ENCODE data around the gene DHRS11. TPM values are rescaled to one million over a fixed set of nuclear protein-coding genes. Genes with fewer than 3 reads are reported as not detected.
A peak's percentile ranks its signal among the peaks of the same experiment; 100 is the strongest.
"Not testable (repeated sequence)": the region's sequence is repeated elsewhere in the genome, so short reads cannot be mapped to it uniquely, and the experiment has no call there.

The DHRS11 gene
- total and polyA plus RNA-seq, 5 experiments from 2014 or later, result 3.8 to 9.1 (median 5.5) TPM

DNA sequence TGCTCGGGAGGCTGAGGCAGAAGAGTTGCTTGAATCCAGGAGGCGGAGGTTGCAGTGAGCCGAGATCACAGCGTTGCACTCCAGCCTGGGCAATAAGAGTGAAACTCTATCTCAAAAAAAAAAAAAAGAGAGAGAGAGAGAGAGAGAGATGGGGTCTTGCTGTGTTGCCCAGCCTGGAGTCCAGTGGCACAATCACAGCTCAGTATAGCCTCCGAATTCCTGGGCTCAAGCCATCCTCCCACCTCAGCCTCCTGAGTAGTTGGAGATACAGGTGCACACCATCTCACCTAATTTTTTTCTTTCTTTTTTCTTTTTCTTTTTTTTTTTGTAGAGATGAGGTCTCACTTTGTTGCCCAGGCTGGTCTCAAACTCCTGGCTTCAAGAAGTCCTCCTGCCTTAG lies 13.3 kb downstream of the DHRS11 start:
- H3K27ac Mint-ChIP-seq, result peak overlapping the region in 3 of 10 donors; percentile 38 to 63 (median 43)
- peak in 1 of 10 donors; percentile 10 for DNase-seq
- H3K36me3 Mint-ChIP-seq, result peaks cover 0 to 18% (median 0%) of the 10 kb centered on the region in 3 donors
- peaks cover 33 to 60% (median 57%) of the 10 kb centered on the region in 4 donors for H3K4me1 Mint-ChIP-seq
- peak overlapping the region in 5 of 10 donors; percentile 15 to 52 (median 17) for H3K4me3 Mint-ChIP-seq
- H3K27me3 Mint-ChIP-seq, POLR2A ChIA-PET, H3K9me3 Mint-ChIP-seq, ATAC-seq: not testable (repeated sequence)

DNA sequence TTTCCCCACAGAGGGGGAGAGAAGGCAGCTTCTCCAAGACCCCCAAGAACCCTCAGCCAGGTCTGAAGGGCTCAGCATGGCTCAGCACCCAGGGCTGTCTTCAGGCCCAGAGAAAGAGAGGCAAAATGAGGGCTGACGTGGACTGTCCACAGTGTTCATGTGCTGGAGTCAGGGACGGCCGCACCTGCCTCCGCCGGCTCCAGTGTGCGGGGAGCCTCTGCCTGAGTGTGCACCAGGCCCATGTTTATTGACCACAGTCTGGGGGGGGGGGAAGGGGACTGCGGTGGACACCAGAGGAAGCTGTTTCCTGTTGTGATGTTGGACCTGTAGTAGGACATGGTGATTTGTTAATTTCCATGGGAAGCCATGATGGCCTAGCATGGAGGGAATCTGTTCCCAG lies 16.6 kb downstream of the DHRS11 start:
- H3K27me3 Mint-ChIP-seq, result no peaks in the 10 kb centered on the region
- peaks cover 23 to 47% (median 39%) of the 10 kb centered on the region in 4 donors for H3K4me1 Mint-ChIP-seq
- peaks cover 0 to 18% (median 0%) of the 10 kb centered on the region in 3 donors for H3K36me3 Mint-ChIP-seq
- H3K27ac Mint-ChIP-seq, result peak overlapping the region in 4 of 10 donors; percentile 32 to 69 (median 43)
- ATAC-seq, result no peak
- H3K9me3 Mint-ChIP-seq, result no peaks in the 10 kb centered on the region
- no peak overlapping the region for H3K4me3 Mint-ChIP-seq
- POLR2A ChIA-PET, result no interaction called here
- peak in 1 of 10 donors; percentile 54 for DNase-seq

DNA sequence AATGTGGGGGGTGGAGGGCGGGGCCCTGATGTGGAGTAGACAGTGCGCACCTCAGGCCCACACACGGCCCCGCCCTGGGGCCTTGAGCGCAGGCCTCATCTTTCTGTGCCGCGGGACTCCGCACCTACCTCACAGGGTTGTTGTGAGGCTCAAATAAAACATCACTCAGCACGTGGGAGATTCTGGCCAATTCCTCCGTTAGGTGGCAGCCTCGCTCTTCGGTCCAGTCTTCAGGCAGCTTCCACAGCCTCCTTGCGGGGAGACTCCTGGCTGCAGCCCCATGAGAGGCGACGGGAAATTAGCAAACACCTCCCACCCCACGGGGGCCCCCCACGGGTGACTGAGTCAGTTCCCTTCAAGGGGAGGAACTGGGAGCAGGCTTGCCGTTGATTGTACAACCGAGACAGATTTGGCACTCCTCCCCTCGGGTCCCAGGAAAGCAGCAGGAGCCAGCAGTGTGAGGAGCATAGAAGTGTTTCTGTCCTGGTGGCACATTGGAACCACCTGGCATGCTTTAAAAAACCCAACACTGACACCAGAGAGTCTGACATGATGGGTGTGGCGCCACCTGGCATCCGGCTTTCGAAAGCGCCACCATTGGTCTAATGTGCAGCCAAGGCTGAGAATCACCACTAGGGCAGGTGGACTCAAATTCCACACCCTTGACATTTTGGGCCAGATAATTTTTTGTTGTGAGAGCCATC lies 17.3 kb downstream of the DHRS11 start:
- H3K36me3 Mint-ChIP-seq, result peaks cover 0 to 18% (median 0%) of the 10 kb centered on the region in 3 donors
- peak in 1 of 10 donors; percentile 58 for DNase-seq
- no peak for ATAC-seq
- peaks cover 26 to 43% (median 36%) of the 10 kb centered on the region in 4 donors for H3K4me1 Mint-ChIP-seq
- H3K27me3 Mint-ChIP-seq, result no peaks in the 10 kb centered on the region
- H3K9me3 Mint-ChIP-seq, result no peaks in the 10 kb centered on the region
- POLR2A ChIA-PET, result no interaction called here
- H3K4me3 Mint-ChIP-seq, result no peak overlapping the region
- peak overlapping the region in 2 of 10 donors; percentile 34 to 43 for H3K27ac Mint-ChIP-seq

DNA sequence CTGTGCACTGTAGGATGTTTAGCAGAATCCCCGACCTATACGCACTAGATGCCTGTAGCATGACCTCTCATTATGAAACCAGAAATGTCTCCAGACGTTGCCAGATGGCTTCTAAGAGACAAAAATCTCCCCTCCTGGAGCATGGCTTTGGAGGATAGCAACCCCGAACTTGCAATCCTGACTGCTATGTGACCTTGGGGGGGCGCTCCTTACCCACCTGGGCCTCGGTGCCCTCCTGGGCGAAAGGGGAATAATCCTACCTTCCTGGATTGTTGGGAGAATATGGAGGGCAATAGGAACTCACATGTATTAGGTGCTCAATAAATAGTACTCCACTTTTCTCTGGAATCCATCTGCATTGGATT lies 17.8 kb downstream of the DHRS11 start:
- peaks cover 21 to 38% (median 30%) of the 10 kb centered on the region in 4 donors for H3K4me1 Mint-ChIP-seq
- H3K4me3 Mint-ChIP-seq, result no peak overlapping the region
- ATAC-seq, result no peak
- H3K27me3 Mint-ChIP-seq, result no peaks in the 10 kb centered on the region
- H3K27ac Mint-ChIP-seq, result peak overlapping the region in 1 of 10 donors; percentile 52
- DNase-seq, result peak in 1 of 10 donors; percentile 8
- peaks cover 0 to 16% (median 0%) of the 10 kb centered on the region in 3 donors for H3K36me3 Mint-ChIP-seq
- no peaks in the 10 kb centered on the region for H3K9me3 Mint-ChIP-seq
- POLR2A ChIA-PET, result no interaction called here

DNA sequence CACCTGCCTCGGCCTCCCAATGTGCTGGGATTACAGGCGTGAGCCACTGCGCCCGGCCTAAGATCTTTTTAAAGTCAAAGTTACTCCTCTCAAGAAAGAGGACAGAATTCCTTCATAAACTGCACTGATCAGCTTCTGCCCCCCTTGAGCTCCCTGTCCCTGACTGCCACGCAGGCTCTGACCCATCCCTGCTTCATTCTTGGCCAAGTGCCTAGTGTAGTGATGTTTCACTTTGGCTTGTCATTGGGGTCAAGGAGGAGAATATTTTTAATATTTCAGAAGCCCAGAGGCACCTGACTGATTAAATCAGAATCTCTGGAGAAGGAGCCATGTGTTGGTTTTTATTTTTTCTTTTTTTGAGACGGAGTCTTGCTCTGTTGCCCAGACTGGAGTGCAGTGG lies 18.8 kb downstream of the DHRS11 start:
- DNase-seq (no peak), ATAC-seq (no peak)
- H3K27ac Mint-ChIP-seq, result peak overlapping the region in 3 of 10 donors; percentile 35 to 51 (median 43)
- H3K4me1 Mint-ChIP-seq, result peaks cover 14 to 30% (median 21%) of the 10 kb centered on the region in 4 donors
- POLR2A ChIA-PET, result interaction anchor here (1.2 kb wide), 1 partner anchor 9 kb away, joined by 3 read pairs; the partner anchor contains the start of gene MRM1
- no peak overlapping the region for H3K4me3 Mint-ChIP-seq
- no peaks in the 10 kb centered on the region for H3K9me3 Mint-ChIP-seq
- H3K27me3 Mint-ChIP-seq, result no peaks in the 10 kb centered on the region
- peaks cover 0 to 12% (median 0%) of the 10 kb centered on the region in 3 donors for H3K36me3 Mint-ChIP-seq

DNA sequence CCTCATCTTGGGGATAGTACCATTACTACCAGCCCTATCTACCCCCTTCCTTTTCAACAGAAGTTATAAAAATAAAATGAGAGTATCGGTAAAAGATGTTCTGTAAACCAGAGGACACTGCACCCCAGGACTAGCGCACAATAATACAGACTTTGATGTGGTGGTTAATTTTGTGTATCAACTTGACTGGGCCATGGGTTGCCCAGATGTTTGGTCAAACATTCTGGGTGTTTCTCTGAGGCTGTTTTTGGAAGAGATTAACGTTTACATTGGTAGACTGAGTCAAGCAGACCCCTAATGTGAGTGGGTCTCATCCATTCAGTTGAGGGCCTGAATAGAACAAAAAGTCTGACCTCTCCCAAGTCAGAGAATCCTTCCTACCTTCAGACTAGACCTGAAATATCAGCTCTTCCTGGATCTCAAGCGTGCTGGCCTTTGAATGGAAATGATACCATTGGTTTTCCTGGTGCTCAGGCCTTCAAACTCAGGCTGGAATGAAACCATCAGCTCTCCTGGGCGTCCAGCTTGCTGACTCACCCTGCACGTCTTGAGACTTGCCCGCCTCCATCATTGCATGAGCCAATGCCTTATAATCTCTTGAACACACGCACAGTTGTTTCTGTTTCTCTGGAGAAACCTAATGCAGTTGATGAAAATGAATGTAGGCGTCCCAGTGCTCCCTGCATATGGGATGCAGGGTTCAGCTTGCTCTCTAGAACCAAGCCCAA lies 19.8 kb downstream of the DHRS11 start:
- peak overlapping the region in 3 of 10 donors; percentile 43 to 80 (median 57) for H3K27ac Mint-ChIP-seq
- peaks cover 7 to 22% (median 14%) of the 10 kb centered on the region in 4 donors for H3K4me1 Mint-ChIP-seq
- peaks cover 0 to 7% (median 0%) of the 10 kb centered on the region in 3 donors for H3K36me3 Mint-ChIP-seq
- DNase-seq, result no peak
- ATAC-seq, result no peak
- POLR2A ChIA-PET, result interaction anchor here (1.2 kb wide), 1 partner anchor 10 kb away, joined by 3 read pairs; the partner anchor contains the start of gene MRM1
- H3K9me3 Mint-ChIP-seq, result no peaks in the 10 kb centered on the region
- no peaks in the 10 kb centered on the region for H3K27me3 Mint-ChIP-seq
- no peak overlapping the region for H3K4me3 Mint-ChIP-seq

DNA sequence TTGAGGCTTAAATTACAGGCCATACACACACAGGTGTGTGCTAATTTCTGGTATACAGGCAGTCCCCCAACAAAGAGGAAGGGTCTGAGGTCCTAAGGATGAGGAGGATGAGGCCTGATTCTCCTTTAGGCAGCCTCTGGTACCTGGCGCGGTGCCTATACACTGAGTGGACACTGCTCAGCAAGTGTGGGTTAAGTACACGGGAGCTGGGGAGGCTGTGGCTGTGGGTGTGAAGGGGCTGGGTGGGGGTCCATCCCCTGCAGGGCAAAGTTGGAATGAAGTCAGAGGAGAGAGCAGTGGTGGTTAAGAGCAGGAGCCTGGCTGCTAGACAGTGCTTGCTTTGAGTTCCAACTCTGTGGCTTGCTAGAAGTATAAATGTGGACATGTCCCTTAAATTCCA lies 20.6 kb downstream of the DHRS11 start:
- Mint-ChIP-seq H3K9me3 (no peaks in the 10 kb centered on the region), H3K36me3 (peaks cover 0 to 7% (median 0%) of the 10 kb centered on the region in 3 donors), H3K27me3 (no peaks in the 10 kb centered on the region), H3K4me1 (peaks cover 7 to 22% (median 14%) of the 10 kb centered on the region in 4 donors), H3K4me3 (no peak overlapping the region), H3K27ac (peak overlapping the region in 1 of 10 donors; percentile 34)
- DNase-seq (no peak), ATAC-seq (no peak)
- POLR2A ChIA-PET, result no interaction called here

DNA sequence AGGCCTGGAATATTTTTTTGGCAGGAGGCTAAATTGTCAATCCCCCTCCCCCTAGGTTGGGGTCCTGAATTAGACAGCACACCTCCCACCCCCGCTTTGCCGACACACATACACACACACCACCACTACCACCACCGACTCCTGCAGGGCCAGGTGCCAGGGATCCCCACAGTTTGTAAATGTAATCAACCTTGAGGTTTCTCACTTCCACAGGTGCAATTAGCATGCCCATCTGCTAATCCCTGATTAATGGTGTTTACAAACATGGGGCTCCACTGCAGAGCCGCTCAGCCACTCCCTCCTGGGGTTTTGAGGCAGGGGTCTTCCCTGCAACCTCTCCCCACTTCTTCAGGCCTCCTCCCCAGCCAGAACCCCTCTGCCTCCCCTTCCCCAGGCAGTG lies 21.5 kb downstream of the DHRS11 start:
- DNase-seq (no peak), ATAC-seq (no peak)
- Mint-ChIP-seq H3K27ac (peak overlapping the region in 1 of 10 donors; percentile 64), H3K36me3 (peaks cover 0 to under 1% (median 0%) of the 10 kb centered on the region in 3 donors), H3K4me1 (peaks cover 3 to 18% (median 9%) of the 10 kb centered on the region in 4 donors), H3K27me3 (no peaks in the 10 kb centered on the region), H3K4me3 (no peak overlapping the region), H3K9me3 (no peaks in the 10 kb centered on the region)
- POLR2A ChIA-PET, result no interaction called here

DNA sequence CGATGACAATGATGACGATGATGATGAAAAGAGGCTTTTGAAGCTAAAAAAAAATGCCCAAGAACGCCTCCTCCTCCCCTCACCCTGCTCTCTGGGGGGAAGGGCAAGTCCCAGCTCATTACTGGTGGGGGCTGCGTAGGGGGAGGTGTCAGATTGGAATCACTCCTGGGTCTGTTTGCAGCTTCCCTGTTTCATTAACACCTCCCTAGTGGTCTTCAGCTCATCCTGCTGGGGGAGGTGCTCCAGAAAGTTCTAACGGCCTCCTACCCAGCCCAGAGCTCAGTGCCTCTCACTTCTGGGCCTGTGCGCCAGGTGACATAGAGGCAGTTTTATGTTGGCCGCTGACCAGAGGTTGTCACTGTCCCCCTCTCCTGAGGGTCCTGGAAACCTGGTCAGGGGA lies 22.4 kb downstream of the DHRS11 start:
- Mint-ChIP-seq H3K4me3 (no peak overlapping the region), H3K4me1 (peaks cover 0 to 9% (median 4%) of the 10 kb centered on the region in 4 donors), H3K27ac (no peak overlapping the region), H3K36me3 (no peaks in the 10 kb centered on the region), H3K9me3 (no peaks in the 10 kb centered on the region), H3K27me3 (no peaks in the 10 kb centered on the region)
- POLR2A ChIA-PET, result no interaction called here
- DNase-seq (no peak), ATAC-seq (no peak)

DNA sequence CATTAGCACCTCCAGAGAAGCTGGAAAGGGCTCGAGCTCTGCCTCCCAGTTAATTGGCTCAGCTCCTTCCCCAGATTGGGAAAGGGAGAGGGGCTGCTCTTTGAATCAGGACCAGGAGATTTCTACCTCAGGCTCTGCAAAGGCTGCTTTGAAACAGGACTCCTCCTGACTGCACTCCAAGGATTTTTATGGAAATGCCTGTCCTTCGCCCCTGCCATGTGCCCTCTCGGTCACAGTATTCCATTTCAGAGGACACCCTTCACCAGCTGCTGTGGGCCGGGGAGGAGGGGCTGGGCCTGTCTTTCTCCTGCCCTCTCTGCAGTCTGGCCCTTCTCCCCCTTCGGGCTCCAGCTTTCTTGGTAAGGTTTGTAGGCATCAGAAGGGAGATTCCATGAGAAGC lies 23.3 kb downstream of the DHRS11 start:
- H3K27me3 Mint-ChIP-seq, result no peaks in the 10 kb centered on the region
- peaks cover 0 to 3% (median 1%) of the 10 kb centered on the region in 4 donors for H3K4me1 Mint-ChIP-seq
- DNase-seq (no peak), ATAC-seq (no peak)
- no peak overlapping the region for H3K27ac Mint-ChIP-seq
- no peaks in the 10 kb centered on the region for H3K9me3 Mint-ChIP-seq
- no peaks in the 10 kb centered on the region for H3K36me3 Mint-ChIP-seq
- POLR2A ChIA-PET, result no interaction called here
- no peak overlapping the region for H3K4me3 Mint-ChIP-seq

DNA sequence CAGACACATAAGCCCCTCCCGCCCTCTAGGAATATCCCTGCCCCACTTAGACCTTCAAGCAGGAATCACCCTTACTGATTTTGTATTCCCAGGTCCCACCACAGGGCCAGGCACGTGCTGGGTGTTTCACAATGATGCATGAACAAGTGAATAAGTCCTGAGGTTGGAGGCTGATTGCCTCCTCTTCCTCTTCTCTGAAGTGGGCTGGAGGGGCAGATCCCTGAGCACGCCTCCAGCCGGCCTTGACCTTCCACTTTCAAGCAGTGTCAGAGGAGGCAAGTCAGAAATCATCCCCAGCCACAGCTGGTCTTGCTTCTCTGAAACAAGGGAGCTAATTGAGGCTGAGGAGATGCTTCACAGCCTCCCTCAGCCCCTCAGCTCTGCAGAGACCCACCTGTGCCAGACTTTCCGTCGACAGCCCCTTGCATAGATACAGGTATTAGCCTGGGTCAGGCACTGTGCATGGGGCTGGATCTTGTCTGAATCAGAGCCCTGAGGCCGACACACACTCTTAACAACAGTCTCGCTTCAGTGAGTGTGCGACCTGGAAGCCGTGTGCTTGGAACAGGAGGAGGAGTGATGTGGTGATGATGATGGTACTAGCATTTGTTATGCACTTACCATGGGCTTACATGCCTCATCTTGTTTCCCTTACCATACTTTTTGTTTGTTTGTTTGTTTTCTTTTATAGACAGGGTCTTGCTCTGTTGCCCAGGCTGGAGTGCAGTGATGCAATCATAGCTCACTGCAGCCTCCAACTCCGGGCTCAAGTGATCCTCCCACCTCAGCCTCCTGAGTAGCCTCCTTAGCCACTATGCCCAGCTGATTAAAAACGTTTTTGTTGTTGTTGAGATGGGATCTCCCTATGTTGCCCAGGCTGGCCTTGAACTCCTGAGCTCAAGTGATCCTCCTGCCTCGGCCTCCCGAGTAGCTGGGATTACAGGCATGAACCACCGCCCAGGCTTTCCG lies 24.7 kb downstream of the DHRS11 start:
- POLR2A ChIA-PET, result no interaction called here

DNA sequence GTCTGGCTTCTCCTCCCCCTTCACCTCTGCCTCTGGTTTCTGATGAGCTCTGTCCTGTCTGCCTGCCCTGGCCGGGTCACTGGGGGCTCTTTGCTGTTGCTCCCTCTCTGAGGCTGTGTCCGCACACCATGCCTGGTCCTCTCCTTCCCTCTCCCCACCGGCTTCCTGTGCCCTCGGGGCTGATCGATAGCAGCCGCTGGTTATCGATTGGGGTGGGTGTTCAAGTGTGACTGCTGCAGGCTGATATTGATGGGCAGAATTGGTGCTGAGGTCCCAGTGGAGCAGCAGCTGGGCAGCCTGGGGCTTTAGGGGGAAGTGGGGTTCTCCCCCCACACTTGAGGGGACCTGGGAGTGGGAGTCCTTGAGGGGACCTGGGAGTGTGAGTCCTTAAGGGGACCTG lies 26.1 kb downstream of the DHRS11 start:
- no peaks in the 10 kb centered on the region for H3K27me3 Mint-ChIP-seq
- no peak for DNase-seq
- peaks cover 0 to 8% (median 4%) of the 10 kb centered on the region in 4 donors for H3K4me1 Mint-ChIP-seq
- H3K36me3 Mint-ChIP-seq, result no peaks in the 10 kb centered on the region
- no peak overlapping the region for H3K4me3 Mint-ChIP-seq
- H3K9me3 Mint-ChIP-seq, result no peaks in the 10 kb centered on the region
- POLR2A ChIA-PET, result no interaction called here
- ATAC-seq, result no peak
- no peak overlapping the region for H3K27ac Mint-ChIP-seq

More for the DNA sequence above, 24.7 kb downstream of the DHRS11 start:
- H3K36me3 Mint-ChIP-seq, result no peaks in the 10 kb centered on the region
- ATAC-seq (no peak), DNase-seq (no peak)
- H3K4me3 Mint-ChIP-seq, result no peak overlapping the region
- peaks cover 0 to 4% (median 1%) of the 10 kb centered on the region in 4 donors for H3K4me1 Mint-ChIP-seq
- peak overlapping the region in 1 of 10 donors; percentile 33 for H3K27ac Mint-ChIP-seq
- H3K27me3 Mint-ChIP-seq, result no peaks in the 10 kb centered on the region
- H3K9me3 Mint-ChIP-seq, result no peaks in the 10 kb centered on the region
